Coronary artery (tissue), 2 donors: Measurements from ENCODE around the gene CSNK2A1.

Experiments used
- DNase-seq: peaks from one replicate; pipeline ENCODE4 v3.0.0-alpha.2; 2017; ENCODE audit warnings: low spot score
- H3K27ac ChIP-seq, 2 donors: fragments of 200-600 bp; sonication (generic); one replicate each; pipeline ENCODE4 v1.5.1; 2016 to 2019
- H3K4me3 ChIP-seq: fragments of 200-600 bp; sonication (generic); 2 replicates; pipeline ENCODE4 v1.5.1; 2016; ENCODE audit warnings: mild to moderate bottlenecking, moderate library complexity
- CTCF ChIP-seq: fragments of 200-600 bp; sonication (generic); IDR thresholded peaks from one replicate; pipeline ENCODE4 v1.5.1; 2019; ENCODE audit warnings: antibody characterized with exemption

CSNK2A1 gene

DNA sequence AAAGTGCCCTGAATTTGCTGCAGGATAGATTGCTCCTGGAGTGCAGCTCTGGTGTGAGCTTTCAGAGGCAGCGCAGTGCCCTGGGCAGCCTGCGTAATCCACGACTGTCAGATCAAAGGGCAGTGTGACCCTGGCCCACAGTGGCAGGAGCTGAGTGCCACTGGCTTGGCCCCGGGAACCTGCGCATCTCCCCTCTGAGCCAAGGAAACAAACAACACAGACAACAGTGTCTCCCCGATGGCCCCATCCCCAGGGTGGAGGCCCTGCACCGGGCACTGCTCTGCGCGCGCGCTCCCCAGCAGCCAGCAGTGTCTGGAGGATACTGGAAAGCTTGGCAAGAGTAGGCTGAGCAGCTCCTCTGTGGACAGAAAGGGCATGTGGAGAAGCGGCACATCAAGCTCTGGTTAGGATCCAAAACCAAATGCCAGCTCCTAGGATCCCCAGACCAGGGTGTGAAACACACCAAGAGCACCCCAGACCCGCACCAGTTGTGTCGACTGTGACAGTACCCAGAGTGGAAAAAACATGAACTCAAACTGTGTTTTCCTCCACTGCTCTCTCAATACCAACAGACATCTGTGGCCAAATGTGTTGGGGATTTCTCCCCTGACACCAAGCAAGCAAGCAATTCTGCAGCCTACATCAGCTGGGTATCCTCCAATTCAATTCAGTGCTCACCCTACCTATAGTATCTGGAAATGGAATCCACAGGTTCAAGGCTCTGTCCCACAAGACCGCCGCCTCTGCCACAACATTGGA, 108.8 kb downstream of the CSNK2A1 start:
- no peak for DNase-seq
- Histone ChIP-seq H3K4me3 (no peak overlapping the region), H3K27ac (no peak overlapping the region)
- no peak for TF ChIP-seq CTCF

- Histone ChIP-seq H3K27ac (no peak overlapping the region), H3K4me3 (no peak overlapping the region)
- DNase-seq, result no peak
- no peak for TF ChIP-seq CTCF
Measured at GRCh38 chr20:434221-434620, 109.4 kb downstream of the CSNK2A1 start.

DNA sequence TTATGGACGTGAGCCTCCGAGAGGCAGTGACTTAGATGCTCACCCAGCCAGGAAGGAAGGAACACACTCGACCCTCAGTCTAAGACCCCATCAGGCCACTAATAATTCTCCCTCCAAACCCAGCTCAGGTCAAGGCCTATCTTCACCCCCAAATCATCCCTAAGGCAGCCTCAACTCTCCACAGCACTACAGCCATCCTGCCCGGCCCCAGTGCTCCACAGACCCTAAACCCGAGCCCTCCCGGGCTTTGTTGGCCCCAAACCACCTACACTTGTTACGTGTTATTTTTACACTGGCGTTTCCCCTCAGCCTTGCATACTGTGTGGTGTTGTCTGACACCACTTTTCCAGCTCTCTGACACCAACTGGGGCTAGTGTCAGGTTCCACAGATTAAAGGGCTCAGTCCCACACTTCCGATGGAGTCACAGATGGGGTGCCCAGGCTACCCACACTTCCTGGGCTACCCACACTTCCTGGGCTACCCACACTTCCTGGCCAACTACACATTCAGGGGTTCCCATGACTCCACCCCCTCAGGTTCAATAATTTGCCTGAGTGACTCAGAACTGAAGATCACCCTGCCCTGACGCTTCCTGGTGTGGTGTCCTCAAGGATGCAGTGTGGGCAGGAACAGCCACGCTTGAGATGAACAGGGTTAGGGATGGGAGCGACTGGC, 110.2 kb downstream of the CSNK2A1 start:
- DNase-seq, result no peak
- no peak overlapping the region for H3K27ac ChIP-seq
- TF ChIP-seq CTCF, result no peak
- no peak overlapping the region for H3K4me3 ChIP-seq

DNA sequence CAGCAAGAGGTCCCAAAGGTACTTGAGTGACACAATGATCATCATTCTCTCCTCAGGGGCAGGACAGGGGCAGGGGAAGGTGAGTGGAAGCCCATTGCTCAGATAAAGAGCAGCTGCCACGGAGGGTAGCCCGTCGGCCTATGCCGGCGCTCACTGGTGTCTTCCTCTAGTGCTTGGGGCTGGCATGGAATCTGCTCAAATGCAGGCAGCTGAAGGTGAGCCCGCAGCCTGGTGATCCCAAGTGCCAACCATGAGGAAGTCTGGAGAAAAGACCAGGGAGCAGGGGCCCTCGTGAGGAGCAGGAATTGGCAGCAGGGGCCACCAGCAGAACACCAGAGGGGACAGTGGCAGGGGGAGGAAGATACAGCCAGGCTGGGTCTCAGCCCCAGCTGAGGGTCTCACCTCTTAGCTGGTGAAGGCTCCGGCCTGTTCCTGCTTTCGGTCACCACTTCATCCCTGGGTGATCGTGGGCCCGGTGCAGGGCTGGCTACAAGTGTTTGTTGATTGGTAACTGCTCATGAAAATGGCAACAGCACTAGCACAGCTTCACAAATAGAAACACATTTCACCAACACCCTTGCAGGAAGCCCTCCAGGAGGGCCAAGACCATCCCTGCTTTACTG, 110.8 kb downstream of the CSNK2A1 start:
- Histone ChIP-seq H3K27ac (no peak overlapping the region), H3K4me3 (no peak overlapping the region)
- DNase-seq, result no peak
- TF ChIP-seq CTCF, result no peak

DNA sequence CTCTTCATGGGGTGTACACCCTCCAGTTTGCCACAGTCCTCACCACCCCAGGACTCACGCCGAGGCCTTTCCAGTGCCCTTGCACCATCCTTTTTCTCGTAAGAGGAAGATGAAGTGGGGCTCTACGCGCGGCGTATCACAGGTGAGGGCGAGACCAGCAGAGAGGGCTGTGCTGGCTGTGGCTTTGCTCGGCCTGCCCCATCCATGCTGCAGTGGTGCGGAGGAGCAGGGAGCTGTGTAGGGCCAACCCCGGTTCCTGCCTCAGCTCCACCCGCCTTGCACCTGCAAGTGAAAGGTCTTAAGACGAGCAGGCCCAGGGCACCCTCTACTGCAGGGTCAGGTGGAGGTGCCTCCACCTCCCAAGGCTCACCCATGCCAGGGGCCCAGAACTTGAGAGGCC, 111.4 kb downstream of the CSNK2A1 start:
- no peak for DNase-seq
- Histone ChIP-seq H3K4me3 (no peak overlapping the region), H3K27ac (no peak overlapping the region)
- no peak for TF ChIP-seq CTCF

- H3K27ac ChIP-seq, result no peak overlapping the region
- DNase-seq, result no peak
- no peak overlapping the region for H3K4me3 ChIP-seq
- TF ChIP-seq CTCF, result peak; percentile 20
Measured at GRCh38 chr20:431012-431904, 112.3 kb downstream of the CSNK2A1 start.
